Panc1 (cell line): ENCODE results near the gene CTXN1. TPM values are rescaled to one million over a fixed set of nuclear protein-coding genes. Genes with fewer than 3 reads are reported as not detected.

Source experiments
- ATAC-seq: fragments of 200-7000 bp; cut with Tn5 transposase; 2 replicates; pipeline ENCODE4 v1.9.1; 2020; ENCODE audit warnings: mild to moderate bottlenecking, moderate library complexity
- BruUV-seq: library from RNA; stranded (reverse); fragments of 400-500 nt; replicated peaks from 2 replicates; lab custom pipeline; 2021; lab: Mats Ljungman, UMichigan
- CTCF ChIA-PET: fragments of 300-600 bp; sonication (Branson Sonifier 250); formaldehyde crosslinking; loops from one replicate; lab custom pipeline; 2022; ENCODE audit warnings: antibody characterized with exemption; lab: Charles Lee
- POLR2A ChIA-PET: fragments of 300-600 bp; sonication (Branson Sonifier 250); formaldehyde crosslinking; loops from one replicate; lab custom pipeline; 2022; ENCODE audit warnings: antibody characterized with exemption; lab: Charles Lee
- DNase-seq: peaks from one replicate; pipeline ENCODE4 v3.0.0-alpha.2; 2010; ENCODE audit warnings: low read depth, low spot score
- H3K27ac ChIP-seq: 2 replicates; pipeline ENCODE4 v1.5.1; 2011; ENCODE audit warnings: mild to moderate bottlenecking, low read length, inconsistent platforms
- H3K27me3 ChIP-seq: fragments of 200-500 bp; sonication (Bioruptor generic); 2 replicates; pipeline ENCODE4 v1.6.0; 2014; ENCODE audit warnings: low read length, inconsistent platforms; ENCODE audit not compliant: control insufficient read depth, insufficient read depth
- H3K36me3 ChIP-seq: fragments of 200-500 bp; sonication (Bioruptor generic); 2 replicates; pipeline ENCODE4 v1.5.1; 2014; ENCODE audit warnings: inconsistent platforms, mild to moderate bottlenecking, low read length, moderate library complexity; ENCODE audit not compliant: control insufficient read depth, insufficient read depth
- H3K4me1 ChIP-seq: 2 replicates; pipeline ENCODE4 v1.5.1; 2011; ENCODE audit warnings: inconsistent platforms, mild to moderate bottlenecking, low read length, moderate library complexity; ENCODE audit not compliant: control insufficient read depth, insufficient read depth
- H3K4me3 ChIP-seq, 2 experiments: 2 replicates each; pipeline ENCODE4 v1.5.1; 2011 to 2012; ENCODE audit warnings: low read depth in 2 of 2, low read length in 2 of 2, mild to moderate bottlenecking in 2 of 2, inconsistent platforms in 1 of 2, moderate library complexity in 1 of 2
- H3K9me3 ChIP-seq: fragments of 200-500 bp; sonication (Bioruptor generic); 2 replicates; pipeline ENCODE4 v1.5.1; 2014; ENCODE audit warnings: low read depth, mild to moderate bottlenecking, inconsistent platforms, low read length, moderate library complexity; ENCODE audit not compliant: control insufficient read depth, insufficient read depth
- CTCF ChIP-seq: fragments of 450-650 bp; IDR thresholded peaks from 2 replicates; pipeline ENCODE4 v1.5.1; 2017; ENCODE audit warnings: mild to moderate bottlenecking
- POLR2AphosphoS5 ChIP-seq: IDR thresholded peaks from 2 replicates; pipeline ENCODE4 v1.6.1; 2012; ENCODE audit warnings: mild to moderate bottlenecking, low read depth, low read length, moderate library complexity
- SIN3A ChIP-seq: IDR thresholded peaks from 2 replicates; pipeline ENCODE4 v1.6.1; 2012; ENCODE audit warnings: low read depth, mild to moderate bottlenecking, low read length, moderate library complexity, borderline replicate concordance; ENCODE audit not compliant: insufficient read depth
- TCF7L2 ChIP-seq: IDR thresholded peaks from 2 replicates; pipeline ENCODE4 v1.6.1; 2011; ENCODE audit warnings: mild to moderate bottlenecking, low read depth, low read length, inconsistent platforms
- in situ Hi-C: cut with HindIII; loops from 2 replicates; pipeline ENCODE4 v1.10.0; 2016; ENCODE audit warnings: low sequenced_read_pairs, low pct_unique_long_range_greater_than_20kb
- intact Hi-C: fragments of 100-400 bp; cut with micrococcal nuclease; formaldehyde crosslinking; loops from one replicate; pipeline ENCODE4 v1.10.0; 2022; ENCODE audit not compliant: unreplicated experiment
- total RNA-seq: library from RNA; stranded (reverse); gene quantifications from one replicate; pipeline ENCODE4 v1.2.1, GENCODE V29; 2021; ENCODE audit not compliant: unreplicated experiment

CTXN1 gene
- total RNA-seq, 1 experiment from 2014 or later = 89.4 TPM

GRCh38 chr19:7914598-7915045, 11.3 kb downstream of the CTXN1 start, which contains the start of gene TGFBR3L:
TGFBR3L (plus strand) TSS chr19:7914830.
- BruUV-seq = no TSS peak
- H3K9me3 ChIP-seq = no peaks in the 10 kb centered on the region
- DNase-seq (no peak), ATAC-seq (no peak)
- H3K27ac ChIP-seq = peak within 1 kb of the TSS; percentile 48; the same call in 1 of the 2 replicates
- ChIA-PET POLR2A (no interaction called here), CTCF (no interaction called here)
- H3K4me1 ChIP-seq = peaks cover 10% of the 10 kb centered on the region
- intact Hi-C loops = no loop called here
- peak within 1 kb of the TSS in 1 of 2 experiments; percentile 42; a peak in 2 of 4 replicates for H3K4me3 ChIP-seq
- H3K36me3 ChIP-seq = no peaks in the 10 kb centered on the region; the same call in 1 of the 2 replicates
- no peaks in the 10 kb centered on the region for H3K27me3 ChIP-seq
- TF ChIP-seq TCF7L2 = no peak
- in situ Hi-C loops = no loop called here

- H3K27me3 ChIP-seq = no peaks in the 10 kb centered on the region
- no peak for DNase-seq
- H3K9me3 ChIP-seq = no peaks in the 10 kb centered on the region
- H3K4me1 ChIP-seq = peaks cover 10% of the 10 kb centered on the region
- H3K36me3 ChIP-seq = no peaks in the 10 kb centered on the region
- no peak for ATAC-seq
- TF ChIP-seq SIN3A (no peak), POLR2AphosphoS5 (no peak)
- intact Hi-C loops = no loop called here
- in situ Hi-C loops = no loop called here
- H3K4me3 ChIP-seq = no peak overlapping the region
- CTCF ChIA-PET = no interaction called here
- POLR2A ChIA-PET = no interaction called here
- H3K27ac ChIP-seq = no peak overlapping the region
- no TSS peak for BruUV-seq
These were observed 11.8 kb downstream of the CTXN1 start for GRCh38 chr19:7914099-7914498.

GRCh38 chr19:7913652-7914051, 12.3 kb downstream of the CTXN1 start:
- in situ Hi-C loops = no loop called here
- peaks cover 10% of the 10 kb centered on the region for H3K4me1 ChIP-seq
- TSS peak; percentile 92 for BruUV-seq

GRCh38 chr19:7912697-7913564, 13.0 kb downstream of the CTXN1 start:
- no TSS peak for BruUV-seq
- TF ChIP-seq POLR2AphosphoS5 = no peak
- no peak for TF ChIP-seq SIN3A
- TF ChIP-seq CTCF = no peak
- no peaks in the 10 kb centered on the region for H3K27me3 ChIP-seq
- no peak overlapping the region for H3K27ac ChIP-seq
- ChIA-PET CTCF (no interaction called here), POLR2A (interaction anchor here (0.7 kb wide), 1 partner anchor 584 kb away, joined by 3 read pairs; no protein-coding TSS in a partner anchor)
- DNase-seq = no peak
- no peak overlapping the region for H3K4me3 ChIP-seq
- no peak for ATAC-seq
- H3K4me1 ChIP-seq = peaks cover 10% of the 10 kb centered on the region
- intact Hi-C loops = no loop called here
- no peaks in the 10 kb centered on the region for H3K36me3 ChIP-seq
- in situ Hi-C loops = no loop called here
- H3K9me3 ChIP-seq = no peaks in the 10 kb centered on the region

More at GRCh38 chr19:7913652-7914051, 12.3 kb downstream of the CTXN1 start:
- no peaks in the 10 kb centered on the region for H3K36me3 ChIP-seq
- DNase-seq (no peak), ATAC-seq (no peak)
- POLR2A ChIA-PET = interaction anchor here (0.7 kb wide), 1 partner anchor 583 kb away, joined by 3 read pairs; no protein-coding TSS in a partner anchor
- no peak for TF ChIP-seq SIN3A
- peak; percentile 38; the same call in 1 of the 2 replicates for TF ChIP-seq POLR2AphosphoS5
- CTCF ChIA-PET = no interaction called here
- H3K27me3 ChIP-seq = no peaks in the 10 kb centered on the region
- no peak overlapping the region for H3K27ac ChIP-seq
- intact Hi-C loops = no loop called here
- H3K4me3 ChIP-seq = no peak overlapping the region
- H3K9me3 ChIP-seq = no peaks in the 10 kb centered on the region
